Erythroblast (primary cell): ENCODE data around the gene CDH8.

Experiments used
- GATA1 ChIP-seq: IDR thresholded peaks from 2 replicates; pipeline ENCODE4 v1.6.1; 2011; ENCODE audit warnings: low read depth, mild to moderate bottlenecking, control low read depth, low read length, moderate library complexity
- POLR2A ChIP-seq: IDR thresholded peaks from 2 replicates; pipeline ENCODE4 v1.6.1; 2011; ENCODE audit warnings: mild to moderate bottlenecking, low read length

DNA sequence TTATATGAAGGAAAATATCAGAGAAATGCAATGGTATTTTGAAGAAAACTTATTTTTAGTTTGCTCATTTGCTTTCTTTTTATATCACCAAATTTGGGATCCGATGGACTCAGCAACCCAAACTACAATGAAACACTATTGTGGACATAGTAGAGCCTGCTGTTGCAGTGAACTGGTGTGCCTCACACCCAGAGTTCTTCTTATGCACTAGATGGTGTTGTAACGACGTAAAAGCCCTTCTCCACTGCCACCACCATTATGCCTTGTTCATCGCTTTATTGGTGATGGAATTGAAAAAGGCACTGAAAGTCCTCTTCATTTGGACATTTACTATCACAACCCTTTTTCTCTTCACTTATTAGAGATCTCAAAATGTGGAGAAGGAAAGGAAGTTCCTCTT, 381.3 kb downstream of the CDH8 start:
- no peak for TF ChIP-seq POLR2A
- TF ChIP-seq GATA1 = no peak
